ENCODE measurements around the gene MPC1.

DNA sequence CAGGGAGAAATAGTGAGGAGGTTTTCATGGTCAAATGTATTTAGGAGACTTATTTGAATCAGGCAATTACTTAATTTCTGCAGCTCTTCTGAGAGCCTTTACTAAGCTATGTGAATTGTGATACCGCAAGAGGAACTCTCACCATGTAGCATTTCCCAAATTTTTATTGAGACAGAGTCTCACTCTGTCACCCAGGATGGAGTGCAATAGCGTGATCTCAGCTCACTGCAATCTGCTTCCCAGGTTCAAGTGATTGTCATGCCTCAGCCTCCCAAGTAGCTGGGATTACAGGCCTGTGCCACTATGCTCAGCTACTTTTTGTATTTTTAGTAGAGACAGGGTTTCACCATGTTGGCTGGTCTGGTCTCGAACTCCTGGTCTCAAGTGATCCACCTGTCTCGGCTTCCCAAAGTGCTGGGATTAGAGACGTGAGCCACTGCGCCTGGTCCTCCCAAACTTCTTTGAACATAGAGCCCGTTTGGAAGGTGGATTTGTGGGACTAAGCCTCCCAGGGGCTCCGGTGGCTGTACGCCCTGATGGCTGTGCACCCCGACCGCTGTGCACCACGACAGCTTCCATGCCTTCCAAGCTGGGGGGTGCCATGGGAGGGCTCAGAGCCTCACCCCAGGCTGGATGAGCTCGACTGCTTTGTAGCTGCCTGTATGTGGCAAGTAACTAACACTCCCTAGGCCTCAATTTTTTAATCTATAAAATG, 5.7 kb upstream of the MPC1 start:
- TF ChIP-seq, protein P1, sequence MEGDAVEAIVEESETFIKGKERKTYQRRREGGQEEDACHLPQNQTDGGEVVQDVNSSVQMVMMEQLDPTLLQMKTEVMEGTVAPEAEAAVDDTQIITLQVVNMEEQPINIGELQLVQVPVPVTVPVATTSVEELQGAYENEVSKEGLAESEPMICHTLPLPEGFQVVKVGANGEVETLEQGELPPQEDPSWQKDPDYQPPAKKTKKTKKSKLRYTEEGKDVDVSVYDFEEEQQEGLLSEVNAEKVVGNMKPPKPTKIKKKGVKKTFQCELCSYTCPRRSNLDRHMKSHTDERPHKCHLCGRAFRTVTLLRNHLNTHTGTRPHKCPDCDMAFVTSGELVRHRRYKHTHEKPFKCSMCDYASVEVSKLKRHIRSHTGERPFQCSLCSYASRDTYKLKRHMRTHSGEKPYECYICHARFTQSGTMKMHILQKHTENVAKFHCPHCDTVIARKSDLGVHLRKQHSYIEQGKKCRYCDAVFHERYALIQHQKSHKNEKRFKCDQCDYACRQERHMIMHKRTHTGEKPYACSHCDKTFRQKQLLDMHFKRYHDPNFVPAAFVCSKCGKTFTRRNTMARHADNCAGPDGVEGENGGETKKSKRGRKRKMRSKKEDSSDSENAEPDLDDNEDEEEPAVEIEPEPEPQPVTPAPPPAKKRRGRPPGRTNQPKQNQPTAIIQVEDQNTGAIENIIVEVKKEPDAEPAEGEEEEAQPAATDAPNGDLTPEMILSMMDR (IDR thresholded peaks at IDR 0.05; ENCODE audit: low read length), result no peak
- TF ChIP-seq EZH2 (IDR thresholded peaks at IDR 0.05; ENCODE audit: borderline replicate concordance, low read length), result no peak

All from OCI-LY1 (cell line).